ENCODE results near the gene ATP6V1E1. TPM values are rescaled to one million over a fixed set of nuclear protein-coding genes. Genes with fewer than 3 reads are reported as not detected.

ATP6V1E1 gene
- total RNA-seq, result 126 and 137 TPM in 2 replicates

GRCh38 chr22:17628406-17629172 is at the start of gene ATP6V1E1:
Gene ATP6V1E1, minus strand, starts transcription at chr22:17628749. Its CDS starts 114 bp downstream, at chr22:17628635.

DNA sequence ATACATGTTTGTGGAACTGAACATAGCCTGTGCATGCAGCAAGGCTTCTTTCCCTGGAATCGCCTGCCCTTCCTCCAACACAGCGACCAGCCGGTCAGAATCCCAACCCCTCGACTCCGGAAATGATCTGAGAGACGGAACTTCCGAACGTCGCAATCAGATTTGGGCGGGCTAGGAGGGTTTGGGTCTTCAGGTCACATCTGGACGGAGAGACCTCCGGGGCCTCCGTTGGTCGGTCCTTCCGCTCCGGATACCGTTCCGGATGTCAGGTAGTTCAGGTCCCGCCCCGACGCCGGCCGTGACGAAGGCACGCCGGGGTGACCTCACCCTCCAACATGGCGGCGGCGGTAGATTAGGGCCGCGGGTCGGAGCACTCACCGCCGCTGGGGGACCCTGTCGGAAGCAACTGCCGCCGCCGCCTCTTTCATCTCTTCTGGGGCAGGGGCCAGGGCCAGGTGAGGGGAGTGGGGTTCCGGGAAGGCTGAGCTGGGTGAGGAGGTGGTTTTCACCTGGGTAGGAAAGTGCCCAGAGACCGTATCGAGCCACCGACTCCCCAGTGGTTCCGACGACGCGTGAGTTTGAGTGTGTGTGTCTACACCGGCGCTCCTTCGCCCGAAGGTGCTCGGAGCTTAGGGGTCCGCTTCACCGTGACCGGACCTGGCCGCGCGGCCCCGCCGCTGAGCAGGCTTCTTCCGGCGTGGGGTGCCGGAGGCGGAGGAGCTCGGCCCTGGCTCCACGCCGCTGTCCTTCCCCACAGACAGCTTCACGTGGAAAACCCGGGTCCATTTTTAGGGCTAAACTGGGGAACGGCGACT is 10.1 kb upstream of the ATP6V1E1 start, which contains the start of gene BCL2L13:
TSS of gene BCL2L13 (plus strand) at position 326 of the 815 bp plus-strand sequence. CDS start 16,955 bp downstream, outside the sequence.

GRCh38 chr22:17562906-17563870 is 65.4 kb downstream of the ATP6V1E1 start, which contains the start of gene SLC25A18:
Gene SLC25A18, plus strand, starts transcription at chr22:17563498. Its CDS starts 16,447 bp downstream, at chr22:17579945.

Other genes starting within 250 kb of the ATP6V1E1 start
- gene SLC25A18, start 65.3 kb downstream of the ATP6V1E1 start, total RNA-seq, result not detected in 2 replicates
- gene BCL2L13, start 10.0 kb upstream of the ATP6V1E1 start, total RNA-seq, result 26.8 and 33.9 TPM in 2 replicates
- 44.4 and 71.6 TPM in 2 replicates for gene BID, start 145.7 kb upstream of the ATP6V1E1 start, total RNA-seq

All from dermis lymphatic vessel endothelial cell (primary cell).